H1 (cell line): ENCODE measurements around the gene DRAM2. TPM values are rescaled to one million over a fixed set of nuclear protein-coding genes. Genes with fewer than 3 reads are reported as not detected.
"Not testable (repeated sequence)": the region's sequence is repeated elsewhere in the genome, so short reads cannot be mapped to it uniquely, and the experiment has no call there.

Experiments used
- CTCF ChIA-PET: fragments of 300-600 bp; sonication (Branson Sonifier 250); formaldehyde crosslinking; loops from one replicate; lab custom pipeline; 2021; ENCODE audit not compliant: partially characterized antibody; lab: Charles Lee
- POLR2A ChIA-PET: fragments of 300-600 bp; sonication (Branson Sonifier 250); formaldehyde crosslinking; loops from one replicate; lab custom pipeline; 2021; ENCODE audit warnings: inconsistent platforms; ENCODE audit not compliant: partially characterized antibody; lab: Charles Lee
- DNase-seq, 2 experiments: peaks; one replicate each; pipeline versions ENCODE4 v3.0.0 to v3.0.0-alpha.2; 2010 to 2022; ENCODE audit warnings: low spot score in 2 of 2, low read depth in 1 of 2, mixed read lengths in 1 of 2
- FAIRE-seq: peaks from 2 replicates; lab custom pipeline; 2011; peaks lifted over from hg19 to GRCh38; lab: Jason Lieb, UNC
- H2AFZ ChIP-seq: 2 replicates; pipeline ENCODE4 v1.8.1; 2012; ENCODE audit warnings: low read length, inconsistent platforms
- H2AK5ac ChIP-seq: 2 replicates; pipeline ENCODE4 v1.6.1; 2013; ENCODE audit warnings: low read depth, low read length
- H2BK120ac ChIP-seq: replicated peaks from 2 replicates; pipeline ENCODE3; 2013; ENCODE audit warnings: low read depth, low read length, inconsistent platforms
- H2BK12ac ChIP-seq: 2 replicates; pipeline ENCODE4 v1.6.1; 2013; ENCODE audit warnings: low read depth, low read length
- H2BK15ac ChIP-seq: 2 replicates; pipeline ENCODE4 v1.6.1; 2013; ENCODE audit warnings: low read length
- H2BK20ac ChIP-seq: 2 replicates; pipeline ENCODE4 v1.6.1; 2013; ENCODE audit warnings: low read length
- H2BK5ac ChIP-seq: 2 replicates; pipeline ENCODE4 v1.6.1; 2013; ENCODE audit warnings: low read depth, low read length
- H3K14ac ChIP-seq: 2 replicates; pipeline ENCODE4 v1.6.1; 2013; ENCODE audit warnings: inconsistent platforms; ENCODE audit not compliant: insufficient read length
- H3K18ac ChIP-seq: 2 replicates; pipeline ENCODE4 v1.6.1; 2013; ENCODE audit warnings: low read length; ENCODE audit errors: extremely low read depth
- H3K23ac ChIP-seq: 2 replicates; pipeline ENCODE4 v1.6.1; 2013; ENCODE audit warnings: inconsistent platforms; ENCODE audit not compliant: insufficient read length
- H3K23me2 ChIP-seq: 2 replicates; pipeline ENCODE4 v1.6.1; 2013; ENCODE audit warnings: low read depth, low read length
- H3K27ac ChIP-seq: 2 replicates; pipeline ENCODE4 v1.6.1; 2011; ENCODE audit warnings: low read depth, low read length, inconsistent platforms
- H3K27me3 ChIP-seq, 4 experiments: replicated peaks in 1 of 4; 1 replicate in 1 of 4; 2 replicates in 3 of 4; pipeline versions ENCODE4 v1.6.1 to v1.8.1; 2011 to 2013; ENCODE audit warnings: low read length in 3 of 4, mild to moderate bottlenecking in 3 of 4, inconsistent platforms in 2 of 4, mixed read lengths in 2 of 4, moderate library complexity in 1 of 4; ENCODE audit not compliant: control insufficient read depth in 3 of 4, insufficient read depth in 3 of 4; ENCODE audit errors: extremely low read depth in 1 of 4
- H3K36me3 ChIP-seq, 4 experiments: 2 replicates each; pipeline versions ENCODE4 v1.6.1 to v1.8.1; 2011 to 2013; ENCODE audit warnings: mild to moderate bottlenecking in 4 of 4, low read length in 3 of 4, moderate library complexity in 2 of 4, control low read depth in 1 of 4, inconsistent platforms in 1 of 4; ENCODE audit not compliant: insufficient read depth in 4 of 4, control insufficient read depth in 2 of 4
- H3K4ac ChIP-seq: replicated peaks from 2 replicates; pipeline ENCODE3; 2013; ENCODE audit warnings: low read length, low read depth, mixed read lengths, inconsistent platforms; ENCODE audit not compliant: insufficient read length
- H3K4me1 ChIP-seq, 4 experiments: replicated peaks in 1 of 4; 1 replicate in 1 of 4; 2 replicates in 3 of 4; pipeline versions ENCODE4 v1.6.1 to v1.8.1; 2011 to 2013; ENCODE audit warnings: low read length in 3 of 4, inconsistent platforms in 2 of 4, mixed read lengths in 1 of 4; ENCODE audit not compliant: insufficient read depth in 4 of 4, control insufficient read depth in 3 of 4
- H3K4me2 ChIP-seq, 2 experiments: 2 replicates each; pipeline versions ENCODE4 v1.6.1 to v1.8.1; 2011 to 2013; ENCODE audit warnings: low read depth in 2 of 2, low read length in 2 of 2, control low read depth in 1 of 2, inconsistent platforms in 1 of 2, mild to moderate bottlenecking in 1 of 2; ENCODE audit not compliant: insufficient read depth in 1 of 2
- H3K4me3 ChIP-seq, 4 experiments: fragments of 200-600, 300-600 bp in 1 of 4; sonication (generic), shearing (Covaris generic), sonication (Bioruptor Twin) in 1 of 4; 2 replicates each; pipeline versions ENCODE4 v1.5.1 to v1.8.1; 2011 to 2016; ENCODE audit warnings: low read length in 4 of 4, low read depth in 3 of 4, control low read depth in 2 of 4, inconsistent platforms in 2 of 4, mild to moderate bottlenecking in 2 of 4, mixed read lengths in 1 of 4, moderate library complexity in 1 of 4; ENCODE audit not compliant: insufficient read depth in 2 of 4; ENCODE audit errors: extremely low read depth in 1 of 4
- H3K56ac ChIP-seq: replicated peaks from 2 replicates; pipeline ENCODE3; 2013; ENCODE audit warnings: low read depth, mild to moderate bottlenecking, mixed read lengths, low read length, inconsistent platforms; ENCODE audit not compliant: insufficient read length
- H3K79me1 ChIP-seq: 2 replicates; pipeline ENCODE4 v1.6.1; 2013; ENCODE audit warnings: low read depth, low read length, control low read depth
- H3K79me2 ChIP-seq, 2 experiments: 2 replicates each; pipeline versions ENCODE4 v1.6.1 to v1.8.1; 2012 to 2013; ENCODE audit warnings: low read length in 2 of 2, mild to moderate bottlenecking in 2 of 2, inconsistent platforms in 1 of 2; ENCODE audit not compliant: insufficient read depth in 2 of 2, control insufficient read depth in 1 of 2
- H3K9ac ChIP-seq, 4 experiments: replicated peaks in 1 of 4; 1 replicate in 1 of 4; 2 replicates in 3 of 4; pipeline versions ENCODE4 v1.6.1 to v1.8.1; 2011 to 2013; ENCODE audit warnings: low read depth in 3 of 4, low read length in 3 of 4, control low read depth in 2 of 4, mild to moderate bottlenecking in 2 of 4, moderate library complexity in 2 of 4, inconsistent platforms in 1 of 4; ENCODE audit errors: extremely low read depth in 1 of 4
- H3K9me3 ChIP-seq, 2 experiments: 2 replicates each; pipeline versions ENCODE4 v1.6.1 to v1.8.1; 2012 to 2013; ENCODE audit warnings: mild to moderate bottlenecking in 2 of 2, moderate library complexity in 2 of 2, control low read depth in 1 of 2, inconsistent platforms in 1 of 2, low read depth in 1 of 2, low read length in 1 of 2, mixed read lengths in 1 of 2; ENCODE audit not compliant: insufficient read depth in 2 of 2
- H4K20me1 ChIP-seq, 2 experiments: replicated peaks in 1 of 2; 2 replicates each; pipeline versions ENCODE3 to v1.8.1; 2011 to 2013; ENCODE audit warnings: inconsistent platforms in 2 of 2, low read length in 2 of 2, mild to moderate bottlenecking in 1 of 2; ENCODE audit not compliant: insufficient read depth in 2 of 2, control insufficient read depth in 1 of 2
- H4K5ac ChIP-seq: 2 replicates; pipeline ENCODE4 v1.6.1; 2013; ENCODE audit warnings: low read length, low read depth, mixed read lengths, inconsistent platforms; ENCODE audit not compliant: insufficient read length
- H4K8ac ChIP-seq: 2 replicates; pipeline ENCODE4 v1.8.0; 2013; ENCODE audit warnings: mild to moderate bottlenecking, moderate library complexity, low read length, inconsistent platforms; ENCODE audit not compliant: insufficient read depth; ENCODE audit errors: extremely low read depth
- H4K91ac ChIP-seq: replicated peaks from 2 replicates; pipeline ENCODE3; 2013; ENCODE audit warnings: low read length, mixed read lengths, inconsistent platforms; ENCODE audit not compliant: insufficient read length
- whole genome bisulfite sequencing, 2 experiments: shearing (Covaris generic) in 1 of 2; methylation state at CpG; one replicate each; pipeline versions ENCODE4 v1.1.6 to v1.1.7; 2013 to 2015; ENCODE audit warnings: low lambda C conversion rate in 2 of 2, mixed read lengths in 2 of 2, inconsistent platforms in 1 of 2, low coverage in 1 of 2, missing lambda C conversion rate in 1 of 2; ENCODE audit not compliant: insufficient replicate concordance in 2 of 2, insufficient coverage in 1 of 2, insufficient read length in 1 of 2; ENCODE audit errors: extremely low coverage in 1 of 2, missing lambda C conversion rate in 1 of 2; 5-methylcytosine and 5-hydroxymethylcytosine counted together
- polyA plus RNA-seq, 7 experiments: library from polyadenylated mRNA; depleted of rRNA in 3 of 7; stranded (reverse) in 5 of 7; unstranded in 2 of 7; fragments of >200 nt in 5 of 7; fragments of 200-250 nt in 2 of 7; gene quantifications; 1 replicate in 5 of 7; 2 replicates in 1 of 7; 4 replicates in 1 of 7; pipeline versions ENCODE4 v1.2.1 to v1.2.3, GENCODE V29; 2011 to 2013; ENCODE audit warnings: missing spikeins in 2 of 7, mixed read lengths in 2 of 7
- small RNA-seq: library from polyadenylated mRNA; stranded (forward); fragments of <200 nt; extraction: miRNeasy Mini kit (QIAGEN cat#:217004); gene quantifications from one replicate; pipeline ENCODE3, GENCODE V24; 2013; ENCODE audit not compliant: insufficient read depth
- total RNA-seq: library from RNA; stranded (reverse); fragmentation: NEBNext Ultra II Directional; extraction: Animal tissue kit (Norgen Biotek cat#: 25700); gene quantifications from 2 replicates; pipeline ENCODE4 v1.2.1, GENCODE V29; 2021

DRAM2 gene
- total and polyA plus RNA-seq, 2 of the 8 experiments (the other 6 are each of a cell fraction or from before 2014, with no cell fraction given), result 35.2 to 68.2 TPM

DNA sequence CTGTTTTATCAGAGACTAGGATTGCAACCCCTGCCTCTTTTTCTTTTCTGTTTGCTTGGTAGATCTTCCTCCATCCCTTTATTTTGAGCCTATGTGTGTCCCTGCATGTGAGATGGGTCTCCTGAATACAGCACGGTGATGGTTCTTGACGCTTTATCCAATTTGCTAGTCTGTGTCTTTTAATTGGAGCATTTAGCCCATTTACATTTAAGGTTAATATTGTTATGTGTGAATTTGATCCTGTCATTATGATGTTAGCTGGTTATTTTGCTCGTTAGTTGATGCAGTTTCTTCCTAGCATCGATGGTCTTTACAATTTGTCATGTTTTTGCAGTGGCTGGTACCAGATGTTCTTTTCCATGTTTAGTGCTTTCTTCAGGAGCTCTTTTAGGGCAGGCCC, 62.6 kb downstream of the DRAM2 start:
- H3K14ac ChIP-seq, H2AK5ac ChIP-seq, H2BK20ac ChIP-seq, H4K5ac ChIP-seq, CTCF ChIA-PET, DNase-seq, H3K79me1 ChIP-seq, H4K8ac ChIP-seq, H3K18ac ChIP-seq, H2BK15ac ChIP-seq, H3K9ac ChIP-seq, H4K20me1 ChIP-seq, POLR2A ChIA-PET, H3K4ac ChIP-seq, H4K91ac ChIP-seq, H3K4me2 ChIP-seq, H3K23ac ChIP-seq, H3K27me3 ChIP-seq, H3K27ac ChIP-seq, FAIRE-seq, H2BK12ac ChIP-seq, H3K23me2 ChIP-seq, H2BK120ac ChIP-seq, H3K4me1 ChIP-seq, H3K36me3 ChIP-seq, H3K4me3 ChIP-seq, H2AFZ ChIP-seq, H3K56ac ChIP-seq, H2BK5ac ChIP-seq, H3K79me2 ChIP-seq: not testable (repeated sequence)
- 86% methylated on average over 4 of the region's 4 CpGs; no CpG with 5 or more reads in 1 of the 2 experiments for WGBS, 2 experiments
- peaks cover 12 to 17% of the 10 kb centered on the region in 2 experiments for H3K9me3 ChIP-seq

Small RNA genes lying within 50 kb of the gene (small RNA-seq; reads per million reads assigned to genes)
- not detected for gene AL355816.1

Other genes starting within 250 kb of the DRAM2 start
- 17.3 and 19.3 TPM in 2 replicates for gene LRIF1, start 176.2 kb downstream of the DRAM2 start, total RNA-seq
- 2.7 and 5.2 TPM in 2 replicates for gene LRIF1, start 176.2 kb downstream of the DRAM2 start, polyA plus RNA-seq (2011; rRNA removed)
- 28.6 and 29.6 TPM in 2 replicates for gene CEPT1, start 130 bp upstream of the DRAM2 start, total RNA-seq
- gene CEPT1, start 130 bp upstream of the DRAM2 start, polyA plus RNA-seq (2011; rRNA removed), result 9.0 and 18.5 TPM in 2 replicates
- gene DENND2D, start 60.6 kb upstream of the DRAM2 start, total RNA-seq, result 0.57 and 0.58 TPM in 2 replicates
- 1.4 and 1.6 TPM in 2 replicates for gene DENND2D, start 60.6 kb upstream of the DRAM2 start, polyA plus RNA-seq (2011; rRNA removed)
- gene CHI3L2, start 87.6 kb upstream of the DRAM2 start, total RNA-seq, result not detected in 2 replicates
- not detected in 2 replicates for gene CHI3L2, start 87.6 kb upstream of the DRAM2 start, polyA plus RNA-seq (2011; rRNA removed)
- gene CHIA, start 150.8 kb upstream of the DRAM2 start, total RNA-seq, result not detected in 2 replicates
- gene CHIA, start 150.8 kb upstream of the DRAM2 start, polyA plus RNA-seq (2011; rRNA removed), result not detected in 2 replicates